ENCODE data around the gene PAH.
"Not testable (repeated sequence)": the region's sequence is repeated elsewhere in the genome, so short reads cannot be mapped to it uniquely, and the experiment has no call there.

The PAH gene

GRCh38 chr12:102871014-102871413 lies 46.0 kb downstream of the PAH start:
- no peak overlapping the region for H3K4me3 ChIP-seq (ENCODE audit: low read length)
- no peaks in the 10 kb centered on the region for H3K9me3 ChIP-seq (ENCODE audit: low read length)
- H3K36me3 ChIP-seq (ENCODE audit: insufficient read depth, low read length), result no peaks in the 10 kb centered on the region
- no peaks in the 10 kb centered on the region for H3K27me3 ChIP-seq (ENCODE audit: insufficient read depth, low read length)
- H2AFZ ChIP-seq (ENCODE audit: low read depth, low read length), result no peak overlapping the region
- no peaks in the 10 kb centered on the region for H3K4me1 ChIP-seq (ENCODE audit: insufficient read depth, low read length)

- H3K4me1 ChIP-seq (ENCODE audit: insufficient read depth, low read length), result no peaks in the 10 kb centered on the region
- no peak overlapping the region for H2AFZ ChIP-seq (ENCODE audit: low read depth, low read length)
- no peak overlapping the region for H3K4me3 ChIP-seq (ENCODE audit: low read length)
- no peaks in the 10 kb centered on the region for H3K36me3 ChIP-seq (ENCODE audit: insufficient read depth, low read length)
- no peaks in the 10 kb centered on the region for H3K27me3 ChIP-seq (ENCODE audit: insufficient read depth, low read length)
- H3K9me3 ChIP-seq (ENCODE audit: low read length), result no peaks in the 10 kb centered on the region
Observed at GRCh38 chr12:102869571-102869970, 47.5 kb downstream of the PAH start.

GRCh38 chr12:102865821-102866615 lies 51.0 kb downstream of the PAH start:
- no peak overlapping the region for H2AFZ ChIP-seq (ENCODE audit: low read depth, low read length)
- no peaks in the 10 kb centered on the region for H3K4me1 ChIP-seq (ENCODE audit: insufficient read depth, low read length)
- H3K4me3 ChIP-seq (ENCODE audit: low read length), result no peak overlapping the region
- no peaks in the 10 kb centered on the region for H3K27me3 ChIP-seq (ENCODE audit: insufficient read depth, low read length)
- no peaks in the 10 kb centered on the region for H3K9me3 ChIP-seq (ENCODE audit: low read length)
- H3K36me3 ChIP-seq (ENCODE audit: insufficient read depth, low read length), result no peaks in the 10 kb centered on the region

- H3K27me3 ChIP-seq (ENCODE audit: insufficient read depth, low read length), result no peaks in the 10 kb centered on the region
- no peaks in the 10 kb centered on the region for H3K4me1 ChIP-seq (ENCODE audit: insufficient read depth, low read length)
- H3K9me3 ChIP-seq (ENCODE audit: low read length), result no peaks in the 10 kb centered on the region
- no peak overlapping the region for H2AFZ ChIP-seq (ENCODE audit: low read depth, low read length)
- H3K4me3 ChIP-seq (ENCODE audit: low read length), result no peak overlapping the region
- no peaks in the 10 kb centered on the region for H3K36me3 ChIP-seq (ENCODE audit: insufficient read depth, low read length)
Observed at GRCh38 chr12:102862486-102862885, 54.6 kb downstream of the PAH start.

GRCh38 chr12:102851246-102851645 lies 65.8 kb downstream of the PAH start:
- H3K4me1 ChIP-seq (ENCODE audit: insufficient read depth, low read length), result no peaks in the 10 kb centered on the region
- no peaks in the 10 kb centered on the region for H3K9me3 ChIP-seq (ENCODE audit: low read length)
- no peak overlapping the region for H2AFZ ChIP-seq (ENCODE audit: low read depth, low read length)

GRCh38 chr12:102849722-102850447 lies 67.2 kb downstream of the PAH start:
- Histone ChIP-seq H3K36me3 (ENCODE audit: insufficient read depth, low read length) (no peaks in the 10 kb centered on the region), H3K27me3 (ENCODE audit: insufficient read depth, low read length) (no peaks in the 10 kb centered on the region), H3K4me1 (ENCODE audit: insufficient read depth, low read length) (no peaks in the 10 kb centered on the region), H3K4me3 (ENCODE audit: low read length) (no peak overlapping the region), H3K9me3 (ENCODE audit: low read length) (no peaks in the 10 kb centered on the region), H2AFZ (ENCODE audit: low read depth, low read length) (no peak overlapping the region)

More at GRCh38 chr12:102851246-102851645, 65.8 kb downstream of the PAH start:
- H3K4me3 ChIP-seq (ENCODE audit: low read length), result no peak overlapping the region
- H3K27me3 ChIP-seq (ENCODE audit: insufficient read depth, low read length), result no peaks in the 10 kb centered on the region
- no peaks in the 10 kb centered on the region for H3K36me3 ChIP-seq (ENCODE audit: insufficient read depth, low read length)

- Histone ChIP-seq H2AFZ (ENCODE audit: low read depth, low read length) (no peak overlapping the region), H3K4me1 (ENCODE audit: insufficient read depth, low read length) (no peaks in the 10 kb centered on the region), H3K27me3 (ENCODE audit: insufficient read depth, low read length) (no peaks in the 10 kb centered on the region), H3K4me3 (ENCODE audit: low read length) (no peak overlapping the region), H3K36me3 (ENCODE audit: insufficient read depth, low read length) (no peaks in the 10 kb centered on the region), H3K9me3 (ENCODE audit: low read length) (no peaks in the 10 kb centered on the region)
Observed at GRCh38 chr12:102848832-102849231, 68.2 kb downstream of the PAH start.

DNA sequence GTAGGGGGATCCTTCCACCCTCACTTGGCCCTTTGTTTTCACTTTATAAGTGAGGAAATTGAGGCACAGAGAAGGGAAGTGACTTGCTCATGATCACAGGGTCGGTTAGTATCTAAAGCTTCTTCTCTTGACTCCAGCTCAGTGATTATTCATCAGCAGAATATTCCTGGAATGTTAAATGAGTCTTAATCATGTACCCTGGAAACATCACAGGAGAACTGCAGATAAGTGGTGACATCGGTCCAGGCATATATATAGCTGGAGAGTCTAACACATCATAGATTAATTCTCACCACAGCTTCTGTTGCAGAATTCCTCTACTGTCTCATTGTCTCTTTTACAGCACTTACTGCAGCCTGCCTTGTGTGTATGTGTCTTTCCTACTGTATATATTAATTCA lies 69.9 kb downstream of the PAH start:
- no peaks in the 10 kb centered on the region for H3K27me3 ChIP-seq (ENCODE audit: insufficient read depth, low read length)
- no peak overlapping the region for H3K4me3 ChIP-seq (ENCODE audit: low read length)
- H2AFZ ChIP-seq (ENCODE audit: low read depth, low read length), result no peak overlapping the region
- no peaks in the 10 kb centered on the region for H3K4me1 ChIP-seq (ENCODE audit: insufficient read depth, low read length)
- no peaks in the 10 kb centered on the region for H3K9me3 ChIP-seq (ENCODE audit: low read length)
- no peaks in the 10 kb centered on the region for H3K36me3 ChIP-seq (ENCODE audit: insufficient read depth, low read length)

DNA sequence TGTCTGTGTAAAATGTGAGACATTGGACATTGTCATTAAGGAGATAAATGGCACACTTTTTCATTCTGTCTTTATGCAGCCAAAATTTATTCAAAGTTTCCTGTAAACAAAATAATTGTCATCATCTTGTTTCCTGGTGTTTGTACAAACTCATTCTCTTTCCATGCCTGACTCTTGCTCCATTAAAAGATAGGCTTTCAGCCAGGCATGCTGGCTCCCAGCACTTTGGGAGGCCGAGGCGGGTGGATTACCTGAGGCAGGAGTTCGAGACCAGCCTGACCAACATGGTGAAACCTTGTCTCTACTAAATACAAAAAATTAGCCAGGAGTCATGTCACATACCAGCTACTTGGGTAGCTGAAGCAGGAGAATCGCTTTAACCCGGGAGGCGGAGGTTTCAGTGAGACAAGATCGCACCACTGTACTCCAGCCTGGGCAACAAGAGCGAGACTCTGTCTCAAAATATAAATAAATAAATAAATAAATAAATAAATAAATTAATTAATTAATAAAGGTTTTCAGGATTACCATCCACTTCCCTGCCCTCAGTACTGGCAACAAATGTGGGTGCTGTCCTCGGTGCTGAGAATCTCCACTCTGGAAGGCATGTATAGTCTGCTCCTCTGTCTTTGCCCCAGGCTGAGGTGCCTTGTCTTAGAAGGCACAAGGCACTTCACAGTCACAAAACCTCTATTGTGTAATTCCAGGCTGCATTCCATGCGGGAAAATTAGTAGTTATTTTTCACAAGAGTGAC lies 83.2 kb downstream of the PAH start:
- H3K27me3 ChIP-seq (ENCODE audit: insufficient read depth, low read length), result no peaks in the 10 kb centered on the region

GRCh38 chr12:102832826-102833225 lies 84.2 kb downstream of the PAH start:
- H3K4me3 ChIP-seq (ENCODE audit: low read length); H3K27me3 ChIP-seq (ENCODE audit: insufficient read depth, low read length); H3K36me3 ChIP-seq (ENCODE audit: insufficient read depth, low read length); H3K4me1 ChIP-seq (ENCODE audit: insufficient read depth, low read length); H3K9me3 ChIP-seq (ENCODE audit: low read length); H2AFZ ChIP-seq (ENCODE audit: low read depth, low read length): not testable (repeated sequence)

More for the DNA sequence above, 83.2 kb downstream of the PAH start:
- Histone ChIP-seq H3K4me3 (ENCODE audit: low read length) (no peak overlapping the region), H3K4me1 (ENCODE audit: insufficient read depth, low read length) (no peaks in the 10 kb centered on the region), H3K36me3 (ENCODE audit: insufficient read depth, low read length) (no peaks in the 10 kb centered on the region), H2AFZ (ENCODE audit: low read depth, low read length) (no peak overlapping the region), H3K9me3 (ENCODE audit: low read length) (no peaks in the 10 kb centered on the region)

DNA sequence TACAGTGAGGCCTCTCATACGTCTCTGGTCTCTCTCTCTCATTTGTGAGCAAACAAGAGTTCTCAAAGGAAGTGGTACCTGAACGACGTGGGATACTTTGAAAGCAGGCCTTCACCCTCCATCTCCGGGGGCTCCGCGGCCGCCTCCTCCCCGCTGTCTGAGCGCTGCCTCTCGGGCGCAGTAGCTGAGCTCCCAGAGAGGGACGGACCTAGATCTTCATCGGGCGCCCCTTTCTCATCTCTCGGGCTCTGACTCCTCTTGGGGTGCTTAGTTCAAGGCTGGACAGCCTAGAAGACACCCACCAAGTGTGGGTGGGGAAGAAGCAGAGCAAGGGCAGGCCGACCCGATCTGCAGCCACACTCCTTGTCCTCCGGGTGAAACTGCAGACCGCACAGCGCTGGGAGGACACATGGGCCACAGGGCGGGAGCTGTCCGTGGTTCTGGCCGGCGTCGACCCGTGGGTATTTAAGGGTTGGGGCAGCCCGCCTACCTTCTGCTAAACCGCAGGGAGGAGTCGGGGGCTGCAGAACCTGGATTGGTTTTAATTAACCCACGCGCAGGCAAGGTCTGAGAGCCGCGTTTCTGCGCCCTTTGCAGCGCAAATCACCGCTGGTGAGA lies 92.7 kb downstream of the PAH start:
- Histone ChIP-seq H3K4me3 (ENCODE audit: low read length) (no peak overlapping the region), H3K4me1 (ENCODE audit: insufficient read depth, low read length) (no peaks in the 10 kb centered on the region), H3K27me3 (ENCODE audit: insufficient read depth, low read length) (peaks cover 22% of the 10 kb centered on the region), H2AFZ (ENCODE audit: low read depth, low read length) (no peak overlapping the region), H3K9me3 (ENCODE audit: low read length) (no peaks in the 10 kb centered on the region), H3K36me3 (ENCODE audit: insufficient read depth, low read length) (no peaks in the 10 kb centered on the region)

DNA sequence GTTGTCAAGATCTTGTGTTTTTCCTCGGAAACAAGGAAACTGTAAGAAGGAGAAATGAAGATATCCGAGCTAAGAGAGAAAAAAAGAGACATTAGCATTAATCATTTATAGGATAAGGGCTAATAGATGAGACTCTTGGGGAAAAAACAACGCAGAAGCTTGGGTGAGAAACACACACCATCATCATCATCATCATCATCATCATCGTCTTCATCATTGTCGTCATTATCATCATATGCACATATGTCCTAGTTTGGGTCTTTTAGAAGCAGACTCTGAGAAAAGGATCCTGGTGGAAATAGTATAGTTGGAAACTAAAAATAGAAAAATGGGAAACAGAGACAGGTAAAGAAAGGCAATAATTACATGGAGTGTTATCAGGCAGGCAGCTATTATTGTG lies 95.9 kb downstream of the PAH start:
- Histone ChIP-seq H3K36me3 (ENCODE audit: insufficient read depth, low read length) (no peaks in the 10 kb centered on the region), H3K27me3 (ENCODE audit: insufficient read depth, low read length) (peaks cover 22% of the 10 kb centered on the region)

More for the DNA sequence above, 95.9 kb downstream of the PAH start:
- H3K4me3 ChIP-seq (ENCODE audit: low read length), result no peak overlapping the region
- H3K9me3 ChIP-seq (ENCODE audit: low read length), result no peaks in the 10 kb centered on the region
- H3K4me1 ChIP-seq (ENCODE audit: insufficient read depth, low read length), result no peaks in the 10 kb centered on the region
- H2AFZ ChIP-seq (ENCODE audit: low read depth, low read length), result no peak overlapping the region
